Neural progenitor cell (in vitro differentiated cells): ENCODE data around the gene PTPN2.

ENCODE experiments used
- EZH2 ChIP-seq: fragments of 200-600 bp; sonication (generic); IDR thresholded peaks from 2 replicates; pipeline ENCODE4 v1.6.1; 2017; ENCODE audit warnings: antibody characterized with exemption, mild to moderate bottlenecking, moderate library complexity
- EZH2phosphoT487 ChIP-seq: fragments of 200-600 bp; sonication (generic); IDR thresholded peaks from 2 replicates; pipeline ENCODE4 v1.6.1; 2017; ENCODE audit warnings: antibody characterized with exemption
- TF ChIP-seq, protein P1 (sequence below): fragments of 200-600 bp; sonication (generic); IDR thresholded peaks from 2 replicates; pipeline ENCODE4 v1.5.1; 2017; ENCODE audit warnings: antibody characterized with exemption, mild to moderate bottlenecking

DNA sequence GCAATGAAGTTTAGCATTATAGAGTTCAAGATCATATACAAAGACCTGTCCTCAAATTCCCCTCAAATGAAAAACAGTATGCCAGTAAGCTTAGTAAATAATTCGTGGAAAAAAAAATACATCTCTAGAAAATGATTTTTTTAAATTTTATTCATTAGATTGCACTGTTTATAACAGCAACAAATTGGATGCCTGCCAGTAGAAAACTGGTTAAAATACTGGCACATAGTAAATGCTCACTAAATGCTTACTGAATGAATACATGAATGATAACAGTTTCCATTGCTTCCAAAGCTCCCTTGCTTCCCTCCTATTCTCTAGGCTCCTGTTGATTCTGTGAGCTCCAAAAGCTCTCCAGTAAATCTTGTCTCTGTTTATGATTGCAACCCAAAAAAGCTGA lies 38.2 kb upstream of the PTPN2 start:
- TF ChIP-seq, protein P1, sequence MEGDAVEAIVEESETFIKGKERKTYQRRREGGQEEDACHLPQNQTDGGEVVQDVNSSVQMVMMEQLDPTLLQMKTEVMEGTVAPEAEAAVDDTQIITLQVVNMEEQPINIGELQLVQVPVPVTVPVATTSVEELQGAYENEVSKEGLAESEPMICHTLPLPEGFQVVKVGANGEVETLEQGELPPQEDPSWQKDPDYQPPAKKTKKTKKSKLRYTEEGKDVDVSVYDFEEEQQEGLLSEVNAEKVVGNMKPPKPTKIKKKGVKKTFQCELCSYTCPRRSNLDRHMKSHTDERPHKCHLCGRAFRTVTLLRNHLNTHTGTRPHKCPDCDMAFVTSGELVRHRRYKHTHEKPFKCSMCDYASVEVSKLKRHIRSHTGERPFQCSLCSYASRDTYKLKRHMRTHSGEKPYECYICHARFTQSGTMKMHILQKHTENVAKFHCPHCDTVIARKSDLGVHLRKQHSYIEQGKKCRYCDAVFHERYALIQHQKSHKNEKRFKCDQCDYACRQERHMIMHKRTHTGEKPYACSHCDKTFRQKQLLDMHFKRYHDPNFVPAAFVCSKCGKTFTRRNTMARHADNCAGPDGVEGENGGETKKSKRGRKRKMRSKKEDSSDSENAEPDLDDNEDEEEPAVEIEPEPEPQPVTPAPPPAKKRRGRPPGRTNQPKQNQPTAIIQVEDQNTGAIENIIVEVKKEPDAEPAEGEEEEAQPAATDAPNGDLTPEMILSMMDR: no peak
- TF ChIP-seq EZH2 (no peak), EZH2phosphoT487 (no peak)
